DND-41 (cell line): ENCODE results near the gene PHF21B.

Experiments
- ATAC-seq: fragments of 200-7000 bp; cut with Tn5 transposase; 3 replicates; pipeline ENCODE4 v1.9.1; 2021; ENCODE audit warnings: low read depth; ENCODE audit not compliant: insufficient read depth
- DNase-seq: peaks from one replicate; pipeline ENCODE4 v3.0.0-alpha.2; 2020
- H2AFZ ChIP-seq: 2 replicates; pipeline ENCODE4 v1.6.0; 2012; ENCODE audit warnings: low read depth, low read length
- H3K27ac ChIP-seq: 2 replicates; pipeline ENCODE4 v1.5.1; 2012; ENCODE audit warnings: low read length, inconsistent platforms
- H3K27me3 ChIP-seq: fragments of 200-600 bp; sonication (generic); 2 replicates; pipeline ENCODE4 v1.6.0; 2012; ENCODE audit warnings: low read length, mild to moderate bottlenecking, inconsistent platforms; ENCODE audit not compliant: insufficient read depth, poor library complexity
- H3K36me3 ChIP-seq: 2 replicates; pipeline ENCODE4 v1.5.1; 2012; ENCODE audit warnings: low read length, inconsistent platforms; ENCODE audit not compliant: insufficient read depth
- H3K4me1 ChIP-seq: 2 replicates; pipeline ENCODE4 v1.5.1; 2012; ENCODE audit warnings: mild to moderate bottlenecking, low read length; ENCODE audit not compliant: insufficient read depth
- H3K4me2 ChIP-seq: 2 replicates; pipeline ENCODE4 v1.6.0; 2012; ENCODE audit warnings: mild to moderate bottlenecking, moderate library complexity, low read length, inconsistent platforms; ENCODE audit not compliant: insufficient read depth
- H3K4me3 ChIP-seq, 2 experiments: fragments of 200-600 bp in 1 of 2; shearing (Covaris generic) in 1 of 2; 2 replicates each; pipeline ENCODE4 v1.5.1; 2012 to 2016; ENCODE audit warnings: inconsistent platforms in 2 of 2, low read length in 2 of 2, mild to moderate bottlenecking in 2 of 2, low read depth in 1 of 2, moderate library complexity in 1 of 2
- H3K79me2 ChIP-seq: 2 replicates; pipeline ENCODE4 v1.6.0; 2012; ENCODE audit warnings: low read length, inconsistent platforms; ENCODE audit not compliant: insufficient read depth
- H3K9ac ChIP-seq: 2 replicates; pipeline ENCODE4 v1.6.0; 2012; ENCODE audit warnings: low read depth, mild to moderate bottlenecking, inconsistent platforms, low read length, moderate library complexity
- H3K9me3 ChIP-seq: 2 replicates; pipeline ENCODE4 v1.5.1; 2012; ENCODE audit warnings: low read length, moderate library complexity, mild to moderate bottlenecking, inconsistent platforms; ENCODE audit not compliant: insufficient read depth, severe bottlenecking
- H4K20me1 ChIP-seq: 2 replicates; pipeline ENCODE4 v1.6.0; 2012; ENCODE audit warnings: low read length; ENCODE audit not compliant: insufficient read depth
- EZH2 ChIP-seq: IDR thresholded peaks from 3 replicates; pipeline ENCODE4 v1.6.1; 2012; ENCODE audit warnings: borderline replicate concordance, low read depth, mild to moderate bottlenecking, moderate library complexity, low read length, inconsistent platforms; ENCODE audit not compliant: severe bottlenecking
- TF ChIP-seq, protein P1 (sequence below): IDR thresholded peaks from 2 replicates; pipeline ENCODE4 v1.5.1; 2012; ENCODE audit warnings: borderline replicate concordance, low read length, moderate library complexity, mild to moderate bottlenecking; ENCODE audit not compliant: poor library complexity, severe bottlenecking; ENCODE audit errors: extremely low read depth

Gene PHF21B

GRCh38 chr22:44918166-44918924 is 91.5 kb downstream of the PHF21B start:
- Histone ChIP-seq H3K4me2 (no peak overlapping the region), H3K27me3 (no peaks in the 10 kb centered on the region), H3K9me3 (peaks cover 5% of the 10 kb centered on the region), H3K79me2 (peaks cover 24% of the 10 kb centered on the region), H3K36me3 (peaks cover 59% of the 10 kb centered on the region), H3K4me1 (no peaks in the 10 kb centered on the region), H3K9ac (no peak overlapping the region), H2AFZ (no peak overlapping the region), H3K27ac (no peak overlapping the region), H4K20me1 (peaks cover 33% of the 10 kb centered on the region), H3K4me3 (no peak overlapping the region)
- ATAC-seq (no peak), DNase-seq (no peak)
- TF ChIP-seq, protein P1, sequence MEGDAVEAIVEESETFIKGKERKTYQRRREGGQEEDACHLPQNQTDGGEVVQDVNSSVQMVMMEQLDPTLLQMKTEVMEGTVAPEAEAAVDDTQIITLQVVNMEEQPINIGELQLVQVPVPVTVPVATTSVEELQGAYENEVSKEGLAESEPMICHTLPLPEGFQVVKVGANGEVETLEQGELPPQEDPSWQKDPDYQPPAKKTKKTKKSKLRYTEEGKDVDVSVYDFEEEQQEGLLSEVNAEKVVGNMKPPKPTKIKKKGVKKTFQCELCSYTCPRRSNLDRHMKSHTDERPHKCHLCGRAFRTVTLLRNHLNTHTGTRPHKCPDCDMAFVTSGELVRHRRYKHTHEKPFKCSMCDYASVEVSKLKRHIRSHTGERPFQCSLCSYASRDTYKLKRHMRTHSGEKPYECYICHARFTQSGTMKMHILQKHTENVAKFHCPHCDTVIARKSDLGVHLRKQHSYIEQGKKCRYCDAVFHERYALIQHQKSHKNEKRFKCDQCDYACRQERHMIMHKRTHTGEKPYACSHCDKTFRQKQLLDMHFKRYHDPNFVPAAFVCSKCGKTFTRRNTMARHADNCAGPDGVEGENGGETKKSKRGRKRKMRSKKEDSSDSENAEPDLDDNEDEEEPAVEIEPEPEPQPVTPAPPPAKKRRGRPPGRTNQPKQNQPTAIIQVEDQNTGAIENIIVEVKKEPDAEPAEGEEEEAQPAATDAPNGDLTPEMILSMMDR = no peak
- no peak for TF ChIP-seq EZH2

DNA sequence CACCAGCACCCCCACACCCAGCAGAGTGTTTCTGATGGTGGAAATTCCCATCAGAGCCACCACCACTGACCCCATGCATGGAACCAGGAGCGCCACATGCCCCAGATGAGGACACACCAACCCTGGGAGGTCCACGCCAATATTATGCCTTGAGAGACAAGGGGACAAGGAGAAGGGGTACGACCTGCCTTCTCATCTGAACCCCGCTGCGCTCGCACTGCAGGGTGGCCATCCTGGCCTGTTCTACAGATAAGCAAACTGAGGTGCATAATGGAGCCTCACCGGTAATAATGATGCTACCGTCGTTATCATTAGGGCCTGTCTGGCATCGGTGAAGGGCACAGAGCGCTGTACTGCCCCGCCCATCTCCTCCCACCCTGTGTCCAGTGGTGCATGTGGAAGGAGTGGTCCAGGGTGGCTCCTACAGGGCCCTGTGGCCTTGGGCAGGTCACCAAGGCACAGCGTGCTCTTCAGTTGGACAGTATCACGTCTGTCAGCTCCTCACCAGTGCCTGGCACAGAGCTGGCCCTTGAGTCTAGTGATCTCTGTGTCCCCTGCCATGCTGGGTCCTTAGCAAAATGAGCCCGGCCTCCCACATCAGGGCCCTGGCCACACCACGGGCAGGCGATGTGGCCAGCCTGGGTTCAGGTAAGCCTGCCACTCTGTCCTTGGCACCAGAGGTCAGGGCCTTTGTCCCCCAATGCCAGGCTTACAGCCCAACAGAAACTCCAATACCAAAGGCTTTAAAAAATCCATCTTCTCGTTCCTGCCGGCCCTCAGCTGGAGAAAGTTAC is 92.2 kb downstream of the PHF21B start:
- H3K27ac ChIP-seq = no peak overlapping the region
- H3K36me3 ChIP-seq = peaks cover 66% of the 10 kb centered on the region
- ATAC-seq (no peak), DNase-seq (no peak)
- no peak overlapping the region for H3K4me3 ChIP-seq
- H2AFZ ChIP-seq = no peak overlapping the region
- TF ChIP-seq EZH2 = no peak
- TF ChIP-seq, protein P1 = no peak
- no peak overlapping the region for H3K4me2 ChIP-seq
- H3K9ac ChIP-seq = no peak overlapping the region
- no peaks in the 10 kb centered on the region for H3K27me3 ChIP-seq
- peaks cover 16% of the 10 kb centered on the region for H3K79me2 ChIP-seq
- peaks cover 33% of the 10 kb centered on the region for H4K20me1 ChIP-seq
- peaks cover 11% of the 10 kb centered on the region for H3K9me3 ChIP-seq
- no peaks in the 10 kb centered on the region for H3K4me1 ChIP-seq

DNA sequence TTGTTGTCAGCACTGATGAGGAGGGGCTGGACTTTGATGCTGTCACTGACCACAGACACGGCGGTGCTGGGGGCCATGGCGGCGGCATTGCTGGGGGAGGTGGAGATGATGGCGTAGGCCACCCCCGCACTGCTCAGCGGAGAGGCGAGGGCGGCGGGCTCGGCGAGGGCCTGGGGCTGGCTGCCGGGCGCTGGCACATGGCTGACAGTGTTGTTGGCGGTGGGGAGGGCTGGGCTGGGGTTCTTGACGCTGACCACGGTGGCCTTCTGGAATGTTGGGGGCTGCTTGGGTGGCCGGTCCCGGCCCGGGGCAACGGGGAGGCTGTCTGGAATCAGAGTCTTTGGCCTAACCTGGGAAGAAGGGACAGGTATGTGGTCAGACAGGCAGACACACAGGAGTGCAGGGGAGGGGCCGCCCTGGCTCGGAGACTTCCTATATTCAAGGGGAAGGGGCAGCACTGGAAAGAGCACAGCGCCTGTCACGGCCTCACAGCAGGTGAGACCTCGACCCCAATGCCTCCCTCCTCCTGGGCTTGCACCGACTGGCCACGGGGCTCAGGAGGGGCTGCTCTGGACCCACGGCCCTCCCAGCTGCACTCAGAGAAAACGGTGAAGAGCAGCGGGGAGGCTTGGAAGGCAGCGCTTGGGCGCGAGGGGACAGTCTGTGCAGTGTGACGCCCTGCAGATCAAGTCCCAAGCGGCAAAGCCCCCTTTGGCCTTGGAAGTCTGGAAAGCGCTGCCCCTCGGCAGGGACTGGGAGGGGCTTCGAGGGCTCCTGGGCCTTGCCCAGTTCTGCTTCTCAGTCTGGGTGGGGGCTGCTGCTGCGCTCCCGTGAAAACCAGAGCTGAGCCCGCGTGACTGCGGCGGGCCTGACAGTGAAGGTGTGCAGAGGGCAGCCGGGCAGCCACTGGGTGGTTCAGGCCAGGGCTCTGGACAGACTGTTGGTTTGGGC is 93.2 kb downstream of the PHF21B start:
- no peak overlapping the region for H3K4me2 ChIP-seq
- no peak overlapping the region for H3K4me3 ChIP-seq
- TF ChIP-seq EZH2 = no peak
- TF ChIP-seq, protein P1 = no peak
- H3K79me2 ChIP-seq = peaks cover 9% of the 10 kb centered on the region
- no peak overlapping the region for H3K9ac ChIP-seq
- ATAC-seq (no peak), DNase-seq (no peak)
- no peak overlapping the region for H3K27ac ChIP-seq
- peaks cover 11% of the 10 kb centered on the region for H3K9me3 ChIP-seq
- H4K20me1 ChIP-seq = peaks cover 33% of the 10 kb centered on the region
- H3K36me3 ChIP-seq = peaks cover 77% of the 10 kb centered on the region
- H3K27me3 ChIP-seq = no peaks in the 10 kb centered on the region
- H3K4me1 ChIP-seq = no peaks in the 10 kb centered on the region
- H2AFZ ChIP-seq = no peak overlapping the region
